SK-N-MC (cell line): ENCODE data around the gene CD27.

Experiments
- EZH2 ChIP-seq: fragments of 200-600 bp; sonication (generic); IDR thresholded peaks from one replicate; pipeline ENCODE4 v1.6.1; 2017; ENCODE audit warnings: antibody characterized with exemption
- FOXP2 ChIP-seq: optimal IDR thresholded peaks from 2 replicates; pipeline ENCODE3; 2011; ENCODE audit warnings: mild to moderate bottlenecking, moderate library complexity; ENCODE audit not compliant: insufficient read depth; ENCODE audit errors: extremely low read length, control extremely low read depth
- POLR2AphosphoS5 ChIP-seq: IDR thresholded peaks from 2 replicates; pipeline ENCODE4 v1.6.1; 2012; ENCODE audit warnings: mild to moderate bottlenecking, low read depth, low read length, borderline replicate concordance

GRCh38 chr12:6407236-6407954, 37.4 kb upstream of the CD27 start:
- no peak for TF ChIP-seq POLR2AphosphoS5
- no peak for TF ChIP-seq EZH2
- TF ChIP-seq FOXP2 = no peak
